ENCODE results near the gene ATP13A3.

Gene ATP13A3

GRCh38 chr3:194468086-194468485 is 18.7 kb downstream of the ATP13A3 start:
- DNase-seq (ENCODE audit: low read depth), result no peak
- H3K4me3 ChIP-seq (ENCODE audit: low read depth, low read length), result no peak overlapping the region
- no peak for TF ChIP-seq CTCF (IDR thresholded peaks at IDR 0.05; ENCODE audit: low read depth, low read length, missing control alignments)

- no peak overlapping the region for H3K4me3 ChIP-seq (ENCODE audit: low read depth, low read length)
- no peak for TF ChIP-seq CTCF (IDR thresholded peaks at IDR 0.05; ENCODE audit: low read depth, low read length, missing control alignments)
- no peak for DNase-seq (ENCODE audit: low read depth)
Measured at GRCh38 chr3:194466761-194467356, 19.9 kb downstream of the ATP13A3 start.

GRCh38 chr3:194465920-194466570 is 20.8 kb downstream of the ATP13A3 start:
- no peak overlapping the region for H3K4me3 ChIP-seq (ENCODE audit: low read depth, low read length)
- TF ChIP-seq CTCF (IDR thresholded peaks at IDR 0.05; ENCODE audit: low read depth, low read length, missing control alignments), result no peak
- DNase-seq (ENCODE audit: low read depth), result no peak

GRCh38 chr3:194465246-194465645 is 21.6 kb downstream of the ATP13A3 start:
- no peak overlapping the region for H3K4me3 ChIP-seq (ENCODE audit: low read depth, low read length)
- no peak for DNase-seq (ENCODE audit: low read depth)
- TF ChIP-seq CTCF (IDR thresholded peaks at IDR 0.05; ENCODE audit: low read depth, low read length, missing control alignments), result no peak

GRCh38 chr3:194464692-194465091 is 22.1 kb downstream of the ATP13A3 start:
- no peak for TF ChIP-seq CTCF (IDR thresholded peaks at IDR 0.05; ENCODE audit: low read depth, low read length, missing control alignments)
- no peak overlapping the region for H3K4me3 ChIP-seq (ENCODE audit: low read depth, low read length)

GRCh38 chr3:194462936-194463335 is 23.9 kb downstream of the ATP13A3 start:
- no peak overlapping the region for H3K4me3 ChIP-seq (ENCODE audit: low read depth, low read length)
- TF ChIP-seq CTCF (IDR thresholded peaks at IDR 0.05; ENCODE audit: low read depth, low read length, missing control alignments), result no peak
- DNase-seq (ENCODE audit: low read depth), result no peak

More at GRCh38 chr3:194464692-194465091, 22.1 kb downstream of the ATP13A3 start:
- no peak for DNase-seq (ENCODE audit: low read depth)

- no peak overlapping the region for H3K4me3 ChIP-seq (ENCODE audit: low read depth, low read length)
- DNase-seq (ENCODE audit: low read depth), result no peak
- no peak for TF ChIP-seq CTCF (IDR thresholded peaks at IDR 0.05; ENCODE audit: low read depth, low read length, missing control alignments)
Measured at GRCh38 chr3:194460566-194460965, 26.2 kb downstream of the ATP13A3 start.

Measured in GM12864 (cell line).